ENCODE results near the gene DNAH1. TPM values are rescaled to one million over a fixed set of nuclear protein-coding genes. Genes with fewer than 3 reads are reported as not detected.

The DNAH1 gene
- total RNA-seq, 4 donors from 2014 or later = 12.0 to 26.1 (median 15.5) TPM

- WGBS, 2 donors = 92% methylated on average over 1 of the region's 1 CpG; no CpG with 5 or more reads in 1 of the 2 donors
Observed at GRCh38 chr3:52401021-52401420, 84.9 kb downstream of the DNAH1 start.

GRCh38 chr3:52401551-52401950, 85.4 kb downstream of the DNAH1 start:
- H3K4me1 ChIP-seq = peaks cover 0 to 10% (median 0%) of the 10 kb centered on the region in 4 donors
- H3K4me3 ChIP-seq = no peak overlapping the region
- H3K36me3 ChIP-seq = peaks cover 0 to 94% (median 28%) of the 10 kb centered on the region in 3 donors
- TF ChIP-seq CTCF (IDR thresholded peaks at IDR 0.05) = no peak
- no peak for TF ChIP-seq EP300 (IDR thresholded peaks at IDR 0.05)
- TF ChIP-seq POLR2A (IDR thresholded peaks at IDR 0.05) = no peak
- WGBS, 2 donors = 93 to 100% methylated on average over 1 of the region's 1 CpG
- H3K9me3 ChIP-seq = no peaks in the 10 kb centered on the region
- no peaks in the 10 kb centered on the region for H3K27me3 ChIP-seq
- no peak for DNase-seq (ENCODE audit: low spot score in 2 of 2)
- no peak overlapping the region for H3K27ac ChIP-seq

More at GRCh38 chr3:52401021-52401420, 84.9 kb downstream of the DNAH1 start:
- Histone ChIP-seq H3K36me3 (peaks cover 0 to 94% (median 23%) of the 10 kb centered on the region in 3 donors), H3K4me1 (peaks cover 0 to 7% (median 0%) of the 10 kb centered on the region in 4 donors), H3K9me3 (no peaks in the 10 kb centered on the region), H3K4me3 (no peak overlapping the region), H3K27me3 (no peaks in the 10 kb centered on the region), H3K27ac (no peak overlapping the region)
- no peak for DNase-seq (ENCODE audit: low spot score in 2 of 2)
- TF ChIP-seq CTCF (IDR thresholded peaks at IDR 0.05) (no peak), EP300 (IDR thresholded peaks at IDR 0.05) (no peak), POLR2A (IDR thresholded peaks at IDR 0.05) (no peak)

GRCh38 chr3:52402101-52402521, 86.0 kb downstream of the DNAH1 start:
- Histone ChIP-seq H3K9me3 (no peaks in the 10 kb centered on the region), H3K4me1 (peaks cover 0 to 13% (median 0%) of the 10 kb centered on the region in 4 donors), H3K27ac (no peak overlapping the region), H3K36me3 (peaks cover 0 to 94% (median 32%) of the 10 kb centered on the region in 3 donors), H3K4me3 (no peak overlapping the region), H3K27me3 (no peaks in the 10 kb centered on the region)
- DNase-seq (ENCODE audit: low spot score in 2 of 2) = no peak
- WGBS, 2 donors = 84 to 85% methylated on average over 11 to 16 of the region's 16 CpGs
- TF ChIP-seq EP300 (IDR thresholded peaks at IDR 0.05) (no peak), POLR2A (IDR thresholded peaks at IDR 0.05) (no peak), CTCF (IDR thresholded peaks at IDR 0.05) (no peak)

- DNase-seq (ENCODE audit: low spot score in 2 of 2) = no peak
- Histone ChIP-seq H3K4me1 (peaks cover 0 to 20% (median under 1%) of the 10 kb centered on the region in 4 donors), H3K27me3 (no peaks in the 10 kb centered on the region), H3K4me3 (no peak overlapping the region), H3K36me3 (peaks cover 0 to 100% (median 36%) of the 10 kb centered on the region in 3 donors), H3K27ac (no peak overlapping the region), H3K9me3 (no peaks in the 10 kb centered on the region)
- TF ChIP-seq CTCF (IDR thresholded peaks at IDR 0.05) (no peak), EP300 (IDR thresholded peaks at IDR 0.05) (no peak), POLR2A (IDR thresholded peaks at IDR 0.05) (no peak)
- WGBS, 2 donors = 86 to 94% methylated on average over 11 of the region's 11 CpGs
Observed at GRCh38 chr3:52402706-52403270, 86.7 kb downstream of the DNAH1 start.

- no peaks in the 10 kb centered on the region for H3K27me3 ChIP-seq
- no peak for TF ChIP-seq CTCF (IDR thresholded peaks at IDR 0.05)
- no peak for TF ChIP-seq POLR2A (IDR thresholded peaks at IDR 0.05)
- no peak for TF ChIP-seq EP300 (IDR thresholded peaks at IDR 0.05)
- WGBS, 2 donors = 92 to 95% methylated on average over 18 to 19 of the region's 19 CpGs
- no peak for DNase-seq (ENCODE audit: low spot score in 2 of 2)
- H3K9me3 ChIP-seq = no peaks in the 10 kb centered on the region
- peaks cover 0 to 26% (median 4%) of the 10 kb centered on the region in 4 donors for H3K4me1 ChIP-seq
- H3K27ac ChIP-seq = no peak overlapping the region
- no peak overlapping the region for H3K4me3 ChIP-seq
- H3K36me3 ChIP-seq = peaks cover 0 to 100% (median 36%) of the 10 kb centered on the region in 3 donors
Observed at GRCh38 chr3:52403271-52403841, 87.2 kb downstream of the DNAH1 start.
